ENCODE measurements around the gene RAB44. TPM values are rescaled to one million over a fixed set of nuclear protein-coding genes. Genes with fewer than 3 reads are reported as not detected.

RAB44 gene
- total and polyA plus RNA-seq, 2 of the 13 experiments (the other 11 are each of a cell fraction or from before 2014, with no cell fraction given) = not detected

- TF ChIP-seq ZGPAT (CRISPR knock-in tag; IDR thresholded peaks at IDR 0.05) (peak; percentile 97), SIX4 (CRISPR knock-in tag; IDR thresholded peaks at IDR 0.05) (peak; percentile 67; the same call in 1 of the 2 replicates), CERS6 (CRISPR knock-in tag; IDR thresholded peaks at IDR 0.05) (no peak), REPIN1 (CRISPR knock-in tag; IDR thresholded peaks at IDR 0.05; ENCODE audit: borderline replicate concordance, low read depth) (peak; percentile 96), NR0B2 (CRISPR knock-in tag; IDR thresholded peaks at IDR 0.05) (peak; percentile 91; the same call in 1 of the 2 replicates), ZNF335 (CRISPR knock-in tag; IDR thresholded peaks at IDR 0.05) (peak; percentile 92), ZNF674 (CRISPR knock-in tag; IDR thresholded peaks at IDR 0.05; ENCODE audit: low read depth) (no peak), ZNF530 (CRISPR knock-in tag; IDR thresholded peaks at IDR 0.05; ENCODE audit: low read depth) (no peak), ZBTB21 (CRISPR knock-in tag; IDR thresholded peaks at IDR 0.05) (peak; percentile 72), REXO4 (CRISPR knock-in tag; IDR thresholded peaks at IDR 0.05; ENCODE audit: borderline replicate concordance) (no peak), EHMT2 (IDR thresholded peaks at IDR 0.05; ENCODE audit: borderline replicate concordance, low read depth, low read length) (peak; percentile 49; the same call in 1 of the 2 replicates), MYNN (CRISPR knock-in tag; IDR thresholded peaks at IDR 0.05; ENCODE audit: low read depth) (peak; percentile 66; the same call in 1 of the 2 replicates), ZFP90 (CRISPR knock-in tag; IDR thresholded peaks at IDR 0.05; ENCODE audit: borderline replicate concordance) (peak; percentile 92; the same call in 1 of the 2 replicates), HNRNPH1 (optimal IDR thresholded peaks at IDR 0.05; ENCODE audit: low read depth, low read length) (peak; percentile 72), ZNF639 (CRISPR knock-in tag; conservative IDR thresholded peaks at IDR 0.05) (peak; percentile 84; the same call in 1 of the 2 replicates), SP2 (CRISPR knock-in tag; IDR thresholded peaks at IDR 0.05) (no peak), KDM2A (CRISPR knock-in tag; IDR thresholded peaks at IDR 0.05; ENCODE audit: borderline replicate concordance, low read depth) (peak; percentile 94), PAX8 (CRISPR knock-in tag; IDR thresholded peaks at IDR 0.05; ENCODE audit: borderline replicate concordance) (no peak), E2F5 (CRISPR knock-in tag; conservative IDR thresholded peaks at IDR 0.05) (0 out of 2 replicates have a peak, but pooled peaks have one; percentile 45), ZNF7 (CRISPR knock-in tag; IDR thresholded peaks at IDR 0.05) (peak; percentile 21; the same call in 1 of the 2 replicates), NFE2L1 (CRISPR knock-in tag; IDR thresholded peaks at IDR 0.05; ENCODE audit: borderline replicate concordance) (no peak), MBNL3 (CRISPR knock-in tag; conservative IDR thresholded peaks at IDR 0.05) (no peak), JDP2 (CRISPR knock-in tag; IDR thresholded peaks at IDR 0.05; ENCODE audit: borderline replicate concordance) (no peak), ZNF143 (CRISPR knock-in tag; IDR thresholded peaks at IDR 0.05) (peak; percentile 61; the same call in 1 of the 2 replicates), SYNCRIP (IDR thresholded peaks at IDR 0.05; ENCODE audit: insufficient read depth, low read depth, low read length) (no peak)
Observed at GRCh38 chr6:36666826-36667591, 30.6 kb upstream of the RAB44 start (continued).
